HG03520 (cell line): ENCODE data around the gene AGBL5.

Source experiments
- ATAC-seq: cut with Tn5 transposase; IDR thresholded peaks from one replicate; pipeline ENCODE4 v1.9.1; 2021; ENCODE audit warnings: mild to moderate bottlenecking, moderate library complexity; ENCODE audit not compliant: unreplicated experiment

Gene AGBL5

GRCh38 chr2:27050996-27051901 lies at the start of gene AGBL5:
Gene AGBL5, plus strand, starts transcription at chr2:27051668. Its CDS starts 1,291 bp downstream, at chr2:27052959.
- ATAC-seq = peak; percentile 55

DNA sequence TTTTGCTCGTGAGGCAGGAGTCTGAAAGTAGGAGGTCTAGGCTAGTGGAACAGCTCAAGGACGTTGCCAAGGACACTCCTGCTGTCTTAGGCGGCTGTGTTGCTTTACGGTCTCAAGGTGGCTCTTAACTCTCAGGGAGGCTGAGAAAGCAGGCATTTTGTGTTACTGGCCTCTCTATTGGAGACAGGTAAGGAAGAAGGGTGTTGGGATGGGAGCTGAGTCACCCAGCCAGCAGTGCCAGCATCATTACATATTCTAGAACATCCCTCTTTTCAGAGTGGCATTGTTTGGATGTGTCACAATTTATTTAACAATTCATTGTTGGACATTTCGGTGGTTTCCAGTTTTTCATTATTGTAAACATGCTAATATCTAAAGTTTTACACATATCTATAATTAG lies 49.5 kb upstream of the AGBL5 start:
- no peak for ATAC-seq

GRCh38 chr2:27003007-27003406 lies 48.5 kb upstream of the AGBL5 start:
- ATAC-seq = no peak

DNA sequence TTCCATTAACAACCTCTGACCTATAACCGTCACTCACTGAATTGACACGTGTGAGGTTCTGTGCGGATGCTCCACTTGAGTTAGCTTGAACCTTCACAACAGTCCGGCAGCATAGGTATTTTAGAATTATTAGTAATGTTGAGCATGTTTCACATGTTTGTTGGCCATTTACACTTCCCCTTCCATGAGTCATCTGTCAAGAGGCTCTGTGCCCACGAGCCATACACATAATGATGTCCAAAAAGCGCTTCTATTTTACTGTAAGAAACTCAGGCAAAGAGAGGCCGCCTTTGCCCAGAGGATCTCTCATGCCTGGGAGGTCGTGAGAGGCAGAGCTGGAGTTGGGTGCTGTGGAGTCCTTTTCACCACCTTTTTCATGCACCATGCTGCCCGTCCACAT lies 47.6 kb upstream of the AGBL5 start:
- ATAC-seq = no peak

- ATAC-seq = no peak
These were observed 44.7 kb upstream of the AGBL5 start for GRCh38 chr2:27006602-27007415.

DNA sequence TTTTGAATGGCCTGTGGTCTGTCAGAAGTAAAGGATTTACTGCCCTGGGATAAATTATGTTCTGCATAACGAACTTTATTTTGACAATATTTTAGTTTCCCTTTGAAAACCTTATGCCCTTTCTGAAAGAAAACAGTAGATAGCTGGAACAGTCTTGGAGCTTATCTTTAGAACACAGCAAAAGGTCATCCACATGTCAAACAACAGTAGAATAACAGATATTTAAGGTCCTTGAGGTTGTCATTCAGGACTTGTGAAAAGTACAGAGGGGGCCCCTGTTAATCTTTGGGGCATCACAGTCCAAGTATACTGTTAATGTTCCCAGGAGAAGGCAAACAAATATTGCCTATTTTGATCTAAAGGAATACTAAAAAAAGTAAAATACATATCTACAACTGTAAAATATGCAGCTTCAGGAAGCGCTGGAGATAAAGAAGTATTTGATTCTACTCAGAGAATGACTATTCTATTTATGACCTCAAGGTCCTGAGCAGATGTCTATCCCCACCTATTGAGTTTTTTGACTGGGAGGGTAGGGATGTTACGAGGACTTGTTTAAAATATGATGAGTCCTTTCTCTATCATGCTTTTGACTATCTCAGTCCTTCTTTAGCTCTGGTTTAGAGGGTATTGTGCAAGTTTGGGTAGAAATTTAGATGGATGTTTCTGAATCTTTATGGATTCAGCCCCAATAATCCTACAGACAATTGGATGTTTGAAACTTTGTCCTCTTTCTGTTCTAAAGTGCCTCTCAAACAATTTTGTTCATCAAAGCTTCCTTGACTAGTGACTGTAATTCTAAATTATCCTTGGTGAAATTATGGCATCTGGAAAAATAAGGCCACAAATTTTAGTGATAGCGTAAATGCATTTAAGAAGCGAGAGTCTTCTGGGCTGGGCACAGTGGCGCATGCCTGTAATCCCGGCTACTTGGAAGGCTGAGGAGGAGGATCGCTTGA lies 43.8 kb upstream of the AGBL5 start:
- no peak for ATAC-seq

GRCh38 chr2:27008678-27009077 lies 42.8 kb upstream of the AGBL5 start:
- no peak for ATAC-seq

DNA sequence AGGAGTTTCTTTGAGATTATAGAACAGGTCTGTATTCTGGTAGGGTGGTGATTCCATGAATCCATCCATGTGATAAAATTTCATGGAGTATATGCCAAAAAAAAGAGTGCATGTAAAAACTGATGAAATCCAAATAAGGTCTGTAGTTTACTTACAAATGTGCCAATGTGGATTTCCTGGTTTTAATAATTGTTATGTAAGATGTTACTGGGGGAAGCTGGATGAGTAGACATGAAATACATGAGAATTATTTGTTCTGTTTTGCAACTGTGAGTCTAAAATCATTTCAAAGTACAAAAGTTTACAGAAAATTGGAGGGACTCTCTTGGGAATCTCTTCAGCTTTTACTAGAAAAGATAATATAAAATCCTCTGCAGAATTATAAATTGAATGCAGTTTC lies 42.4 kb upstream of the AGBL5 start:
- ATAC-seq = no peak

DNA sequence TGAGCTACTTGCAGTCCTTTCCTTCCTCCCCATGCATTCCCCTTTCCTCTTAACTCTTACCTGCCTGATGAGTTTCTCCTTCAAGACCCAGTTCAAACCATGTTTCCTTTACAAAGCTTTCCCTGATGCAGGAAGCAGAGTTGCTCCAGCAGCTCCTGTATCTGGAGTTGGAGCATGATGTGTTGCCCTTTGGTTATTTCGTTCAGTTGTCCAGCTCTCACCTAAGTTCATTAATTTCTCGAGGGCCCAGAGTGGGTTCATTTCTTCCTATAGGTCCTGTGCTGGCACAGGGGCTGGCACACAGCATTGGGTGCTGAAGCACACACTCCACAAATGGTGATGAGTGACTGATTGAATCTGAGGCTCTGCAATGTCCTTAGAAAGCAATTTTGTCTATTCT lies 41.8 kb upstream of the AGBL5 start:
- no peak for ATAC-seq

- no peak for ATAC-seq
These were observed 41.3 kb upstream of the AGBL5 start for GRCh38 chr2:27010139-27010538.

- no peak for ATAC-seq
These were observed 37.7 kb upstream of the AGBL5 start for GRCh38 chr2:27013738-27014137.

GRCh38 chr2:27014771-27015433 lies 36.6 kb upstream of the AGBL5 start:
- no peak for ATAC-seq

DNA sequence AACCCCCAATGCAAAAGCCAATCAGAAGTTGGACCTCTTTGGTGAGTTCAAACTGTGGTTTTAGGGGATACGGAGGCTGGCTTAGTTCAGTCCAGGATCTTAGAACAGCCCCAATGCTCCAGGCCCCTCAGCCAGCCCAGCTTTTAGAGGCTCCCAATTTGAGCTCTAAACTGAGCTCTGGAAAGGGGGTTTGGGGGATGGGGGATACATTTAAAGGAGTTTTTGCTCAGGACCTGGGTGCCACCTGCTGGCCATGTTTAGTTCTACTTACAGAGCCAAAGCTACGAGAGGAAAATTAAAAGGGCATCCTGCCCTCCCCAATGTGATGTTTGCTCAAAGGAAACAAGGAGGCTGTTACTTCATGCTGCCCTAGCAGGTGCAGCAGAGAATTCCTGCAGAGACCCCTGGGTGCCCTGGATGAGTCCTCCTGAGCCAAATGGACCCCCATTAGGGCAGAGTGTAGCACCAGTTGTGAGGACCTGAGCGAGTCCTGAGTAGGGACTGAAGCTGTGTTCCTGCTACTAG lies 34.6 kb upstream of the AGBL5 start:
- no peak for ATAC-seq

GRCh38 chr2:27018142-27018541 lies 33.3 kb upstream of the AGBL5 start:
- no peak for ATAC-seq

DNA sequence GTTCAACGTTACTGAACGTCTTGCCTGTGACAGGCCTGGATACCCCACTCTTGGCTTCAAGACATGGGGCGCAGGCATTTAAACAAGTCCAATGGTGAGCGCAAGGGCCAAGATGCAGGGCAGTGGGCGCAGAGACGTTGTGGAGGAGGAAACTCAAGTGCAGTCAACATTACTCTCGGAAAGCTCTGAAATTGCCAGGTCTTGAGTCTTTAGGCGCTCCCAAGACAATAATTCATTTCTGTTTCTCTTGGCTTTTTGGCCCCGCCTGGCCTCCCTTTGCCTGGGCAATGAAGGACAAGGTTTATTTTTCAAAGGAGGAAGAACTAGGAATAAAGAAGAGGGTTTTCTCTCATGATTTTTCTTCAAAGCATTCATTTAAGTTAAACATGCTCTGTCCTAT lies 32.0 kb upstream of the AGBL5 start:
- no peak for ATAC-seq

DNA sequence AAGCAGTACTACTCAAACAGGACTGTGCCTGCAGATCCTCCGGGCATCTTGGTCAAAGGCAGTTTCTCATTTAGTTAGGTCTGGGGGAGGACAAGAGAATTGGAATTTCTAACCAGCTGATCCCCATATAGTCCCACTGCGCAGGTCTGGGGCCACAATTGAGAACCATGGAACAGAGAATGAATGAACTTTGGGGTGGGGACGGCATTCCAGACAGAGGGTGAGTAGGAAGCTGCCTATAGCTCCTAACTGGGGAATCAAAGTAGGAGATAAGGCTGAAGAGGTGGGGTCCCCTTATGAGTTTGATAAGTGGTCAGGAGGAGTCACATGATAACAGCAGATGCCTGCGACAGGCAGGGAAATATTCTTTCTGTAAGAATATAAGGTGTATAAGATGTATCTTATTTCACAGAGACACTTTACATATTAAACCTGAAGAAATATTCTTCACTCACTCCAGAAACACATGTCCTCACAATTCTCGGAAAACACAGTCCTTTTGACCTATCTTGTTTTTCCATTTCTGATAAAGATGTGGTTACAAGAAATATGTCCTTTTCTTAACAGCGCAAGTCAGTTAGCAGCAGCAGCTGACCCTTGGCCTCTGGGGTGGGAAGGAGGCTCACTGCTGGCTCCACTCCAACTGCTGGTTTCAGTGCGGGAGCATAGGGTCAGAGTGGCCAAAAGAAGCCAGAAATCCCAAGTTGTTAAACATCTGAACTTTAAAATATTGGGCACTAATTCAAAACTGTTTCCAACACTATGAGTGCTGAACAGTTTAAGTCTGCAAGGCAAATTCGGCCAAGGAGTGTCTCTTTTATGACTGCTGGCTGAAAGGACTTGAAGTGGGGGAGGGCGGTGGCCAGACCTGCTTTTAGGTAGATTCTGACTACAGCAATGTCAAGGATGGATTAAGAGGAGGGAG lies 31.3 kb upstream of the AGBL5 start:
- ATAC-seq = no peak

DNA sequence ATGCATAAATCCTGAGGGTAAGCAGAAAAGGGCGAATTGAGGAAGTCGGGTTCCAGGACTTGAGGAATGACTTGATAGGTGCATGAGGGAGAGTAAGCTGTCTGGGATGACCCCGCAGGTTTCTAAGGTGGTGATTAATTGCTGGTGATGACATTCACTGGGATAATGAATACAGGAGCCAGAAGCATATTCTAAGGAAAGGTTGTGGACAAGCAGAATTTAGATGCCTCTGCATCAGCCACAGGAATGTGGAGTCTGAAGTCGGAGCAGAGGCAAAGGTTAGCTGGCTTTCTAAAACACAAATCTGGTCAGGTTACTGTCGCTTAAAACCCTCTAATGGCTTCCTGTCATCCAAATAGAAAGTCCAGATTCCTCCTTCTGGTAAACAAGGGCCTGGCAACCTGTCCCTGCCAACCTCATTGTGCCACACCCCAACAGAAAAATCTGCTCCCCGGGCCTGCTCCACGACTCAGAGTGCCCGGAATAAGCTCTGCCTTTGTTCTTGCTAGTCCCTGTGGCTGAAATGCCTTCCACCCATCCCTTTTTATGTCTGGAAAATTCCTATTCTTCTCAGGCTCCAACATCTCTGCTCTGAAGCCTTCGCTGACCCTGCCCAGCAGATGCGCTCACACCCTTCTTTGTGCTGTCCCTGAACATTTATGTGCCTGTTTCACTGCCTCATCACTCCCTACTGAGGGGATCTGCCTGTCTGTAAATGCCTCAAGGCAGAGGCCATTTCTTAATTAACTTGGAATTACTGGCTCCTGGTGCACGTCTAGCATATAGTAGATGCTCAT lies 30.0 kb upstream of the AGBL5 start:
- no peak for ATAC-seq

- no peak for ATAC-seq
These were observed 27.7 kb upstream of the AGBL5 start for GRCh38 chr2:27023740-27024139.
